K562 (cell line): ENCODE results near the gene ULK1. TPM values are rescaled to one million over a fixed set of nuclear protein-coding genes. Genes with fewer than 3 reads are reported as not detected.
A peak's percentile ranks its signal among the peaks of the same experiment; 100 is the strongest.

Experiments
- ARID1B ChIP-seq: fragments of 450-650 bp; IDR thresholded peaks from 2 replicates; pipeline ENCODE4 v1.6.1; 2016; ENCODE audit warnings: antibody characterized with exemption, mild to moderate bottlenecking, inconsistent platforms
- MYC ChIP-seq, 2 experiments: fragments of 250-450 bp in 1 of 2; sonication (Bioruptor Pico) in 1 of 2; IDR thresholded peaks; 2 replicates each; pipeline versions ENCODE4 v1.5.1 to v1.6.1; 2012 to 2021; ENCODE audit warnings: low read depth in 2 of 2, borderline replicate concordance in 1 of 2, improper control_type of control experiment in 1 of 2, low read length in 1 of 2, mild to moderate bottlenecking in 1 of 2, moderate library complexity in 1 of 2
- SIRT6 ChIP-seq: IDR thresholded peaks from one replicate; pipeline ENCODE4 v1.6.1; 2012; ENCODE audit warnings: low read depth, mild to moderate bottlenecking, control low read depth, inconsistent platforms, low read length, moderate library complexity
- ZNF174 ChIP-seq: fragments of 250-450 bp; sonication (Bioruptor Pico); IDR thresholded peaks from 2 replicates; pipeline ENCODE4 v1.4.0; 2020; ENCODE audit warnings: mild to moderate bottlenecking
- polyA plus RNA-seq, 8 experiments: library from polyadenylated mRNA; depleted of rRNA in 4 of 8; stranded (reverse) in 5 of 8; unstranded in 3 of 8; fragments of >200 nt; fragmentation: Nextera tagmentation in 2 of 8; fragmentation: Illumina TruSeq in 1 of 8; extraction: Ambion mirVana in 2 of 8; extraction: Trizol in 1 of 8; gene quantifications; 2 replicates each; pipeline versions ENCODE4 v1.2.1 to v1.2.3, GENCODE V29; 2011 to 2014; ENCODE audit warnings: inconsistent platforms in 1 of 8, missing spikeins in 1 of 8
- total RNA-seq, 7 experiments: library from RNA; depleted of rRNA in 6 of 7; stranded (reverse); fragments of >200 nt in 6 of 7; fragmentation: Illumina TruSeq in 2 of 7; extraction: Trizol in 2 of 7; gene quantifications; 2 replicates each; pipeline versions ENCODE4 v1.2.1 to v1.2.3, GENCODE V29; 2011 to 2021; ENCODE audit warnings: low replicate concordance in 1 of 7
- TF ChIP-seq, protein P1 (sequence below): fragments of 450-650 bp; IDR thresholded peaks from 2 replicates; pipeline ENCODE4 v1.6.1; 2016; ENCODE audit warnings: mild to moderate bottlenecking, moderate library complexity

The ULK1 gene
- total and polyA plus RNA-seq, 9 of the 15 experiments (the other 6 are each of a cell fraction or from before 2014, with no cell fraction given) = 0.15 to 29.4 (median 2.5) TPM

DNA sequence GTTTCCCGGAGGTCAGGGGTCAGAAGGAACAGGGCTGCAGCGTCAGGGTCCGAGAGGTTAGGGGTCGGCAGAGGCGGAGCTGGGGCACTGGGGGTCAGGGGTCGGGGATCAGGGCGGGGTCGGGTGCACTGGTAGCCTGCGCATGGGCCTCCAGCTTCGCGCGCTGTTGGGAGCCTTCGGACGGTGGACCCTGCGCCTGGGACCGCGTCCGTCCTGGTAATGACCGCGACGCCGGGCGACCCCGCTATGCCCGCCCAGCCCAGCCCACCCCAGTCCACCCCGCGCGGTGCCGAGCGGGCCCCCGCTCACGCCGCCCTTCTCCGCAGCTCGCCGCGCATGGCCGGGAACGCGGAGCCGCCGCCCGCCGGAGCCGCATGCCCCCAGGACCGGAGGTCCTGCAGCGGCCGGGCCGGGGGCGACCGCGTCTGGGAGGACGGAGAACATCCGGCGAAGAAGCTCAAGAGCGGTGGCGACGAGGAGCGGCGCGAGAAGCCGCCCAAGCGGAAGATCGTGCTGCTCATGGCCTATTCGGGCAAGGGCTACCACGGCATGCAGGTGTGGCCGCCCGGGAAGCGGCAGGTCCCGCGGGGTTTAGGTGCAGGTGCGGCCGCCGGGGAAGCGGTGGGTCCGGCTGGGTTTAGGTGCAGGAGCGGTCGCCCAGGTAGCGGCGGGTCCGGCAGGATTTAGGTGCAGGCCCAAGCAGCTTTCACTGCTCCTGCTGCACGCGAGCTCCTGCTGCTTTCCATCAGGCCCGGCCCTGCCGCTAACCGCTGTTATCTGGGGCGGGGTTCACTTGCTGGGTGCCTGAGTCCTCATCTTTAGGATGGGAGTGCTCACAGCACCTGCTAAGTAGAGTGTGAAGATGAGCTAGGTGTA, 35.4 kb downstream of the ULK1 start (continued):
- TF ChIP-seq, protein P1, sequence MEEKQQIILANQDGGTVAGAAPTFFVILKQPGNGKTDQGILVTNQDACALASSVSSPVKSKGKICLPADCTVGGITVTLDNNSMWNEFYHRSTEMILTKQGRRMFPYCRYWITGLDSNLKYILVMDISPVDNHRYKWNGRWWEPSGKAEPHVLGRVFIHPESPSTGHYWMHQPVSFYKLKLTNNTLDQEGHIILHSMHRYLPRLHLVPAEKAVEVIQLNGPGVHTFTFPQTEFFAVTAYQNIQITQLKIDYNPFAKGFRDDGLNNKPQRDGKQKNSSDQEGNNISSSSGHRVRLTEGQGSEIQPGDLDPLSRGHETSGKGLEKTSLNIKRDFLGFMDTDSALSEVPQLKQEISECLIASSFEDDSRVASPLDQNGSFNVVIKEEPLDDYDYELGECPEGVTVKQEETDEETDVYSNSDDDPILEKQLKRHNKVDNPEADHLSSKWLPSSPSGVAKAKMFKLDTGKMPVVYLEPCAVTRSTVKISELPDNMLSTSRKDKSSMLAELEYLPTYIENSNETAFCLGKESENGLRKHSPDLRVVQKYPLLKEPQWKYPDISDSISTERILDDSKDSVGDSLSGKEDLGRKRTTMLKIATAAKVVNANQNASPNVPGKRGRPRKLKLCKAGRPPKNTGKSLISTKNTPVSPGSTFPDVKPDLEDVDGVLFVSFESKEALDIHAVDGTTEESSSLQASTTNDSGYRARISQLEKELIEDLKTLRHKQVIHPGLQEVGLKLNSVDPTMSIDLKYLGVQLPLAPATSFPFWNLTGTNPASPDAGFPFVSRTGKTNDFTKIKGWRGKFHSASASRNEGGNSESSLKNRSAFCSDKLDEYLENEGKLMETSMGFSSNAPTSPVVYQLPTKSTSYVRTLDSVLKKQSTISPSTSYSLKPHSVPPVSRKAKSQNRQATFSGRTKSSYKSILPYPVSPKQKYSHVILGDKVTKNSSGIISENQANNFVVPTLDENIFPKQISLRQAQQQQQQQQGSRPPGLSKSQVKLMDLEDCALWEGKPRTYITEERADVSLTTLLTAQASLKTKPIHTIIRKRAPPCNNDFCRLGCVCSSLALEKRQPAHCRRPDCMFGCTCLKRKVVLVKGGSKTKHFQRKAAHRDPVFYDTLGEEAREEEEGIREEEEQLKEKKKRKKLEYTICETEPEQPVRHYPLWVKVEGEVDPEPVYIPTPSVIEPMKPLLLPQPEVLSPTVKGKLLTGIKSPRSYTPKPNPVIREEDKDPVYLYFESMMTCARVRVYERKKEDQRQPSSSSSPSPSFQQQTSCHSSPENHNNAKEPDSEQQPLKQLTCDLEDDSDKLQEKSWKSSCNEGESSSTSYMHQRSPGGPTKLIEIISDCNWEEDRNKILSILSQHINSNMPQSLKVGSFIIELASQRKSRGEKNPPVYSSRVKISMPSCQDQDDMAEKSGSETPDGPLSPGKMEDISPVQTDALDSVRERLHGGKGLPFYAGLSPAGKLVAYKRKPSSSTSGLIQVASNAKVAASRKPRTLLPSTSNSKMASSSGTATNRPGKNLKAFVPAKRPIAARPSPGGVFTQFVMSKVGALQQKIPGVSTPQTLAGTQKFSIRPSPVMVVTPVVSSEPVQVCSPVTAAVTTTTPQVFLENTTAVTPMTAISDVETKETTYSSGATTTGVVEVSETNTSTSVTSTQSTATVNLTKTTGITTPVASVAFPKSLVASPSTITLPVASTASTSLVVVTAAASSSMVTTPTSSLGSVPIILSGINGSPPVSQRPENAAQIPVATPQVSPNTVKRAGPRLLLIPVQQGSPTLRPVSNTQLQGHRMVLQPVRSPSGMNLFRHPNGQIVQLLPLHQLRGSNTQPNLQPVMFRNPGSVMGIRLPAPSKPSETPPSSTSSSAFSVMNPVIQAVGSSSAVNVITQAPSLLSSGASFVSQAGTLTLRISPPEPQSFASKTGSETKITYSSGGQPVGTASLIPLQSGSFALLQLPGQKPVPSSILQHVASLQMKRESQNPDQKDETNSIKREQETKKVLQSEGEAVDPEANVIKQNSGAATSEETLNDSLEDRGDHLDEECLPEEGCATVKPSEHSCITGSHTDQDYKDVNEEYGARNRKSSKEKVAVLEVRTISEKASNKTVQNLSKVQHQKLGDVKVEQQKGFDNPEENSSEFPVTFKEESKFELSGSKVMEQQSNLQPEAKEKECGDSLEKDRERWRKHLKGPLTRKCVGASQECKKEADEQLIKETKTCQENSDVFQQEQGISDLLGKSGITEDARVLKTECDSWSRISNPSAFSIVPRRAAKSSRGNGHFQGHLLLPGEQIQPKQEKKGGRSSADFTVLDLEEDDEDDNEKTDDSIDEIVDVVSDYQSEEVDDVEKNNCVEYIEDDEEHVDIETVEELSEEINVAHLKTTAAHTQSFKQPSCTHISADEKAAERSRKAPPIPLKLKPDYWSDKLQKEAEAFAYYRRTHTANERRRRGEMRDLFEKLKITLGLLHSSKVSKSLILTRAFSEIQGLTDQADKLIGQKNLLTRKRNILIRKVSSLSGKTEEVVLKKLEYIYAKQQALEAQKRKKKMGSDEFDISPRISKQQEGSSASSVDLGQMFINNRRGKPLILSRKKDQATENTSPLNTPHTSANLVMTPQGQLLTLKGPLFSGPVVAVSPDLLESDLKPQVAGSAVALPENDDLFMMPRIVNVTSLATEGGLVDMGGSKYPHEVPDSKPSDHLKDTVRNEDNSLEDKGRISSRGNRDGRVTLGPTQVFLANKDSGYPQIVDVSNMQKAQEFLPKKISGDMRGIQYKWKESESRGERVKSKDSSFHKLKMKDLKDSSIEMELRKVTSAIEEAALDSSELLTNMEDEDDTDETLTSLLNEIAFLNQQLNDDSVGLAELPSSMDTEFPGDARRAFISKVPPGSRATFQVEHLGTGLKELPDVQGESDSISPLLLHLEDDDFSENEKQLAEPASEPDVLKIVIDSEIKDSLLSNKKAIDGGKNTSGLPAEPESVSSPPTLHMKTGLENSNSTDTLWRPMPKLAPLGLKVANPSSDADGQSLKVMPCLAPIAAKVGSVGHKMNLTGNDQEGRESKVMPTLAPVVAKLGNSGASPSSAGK = peak; percentile 71
- 0 out of 2 replicates have a peak, but pooled peaks have one; percentile 19 for TF ChIP-seq MYC (IDR thresholded peaks at IDR 0.05; ENCODE audit: low read depth, low read length)
- TF ChIP-seq MYC (CRISPR knock-in tag; IDR thresholded peaks at IDR 0.05; ENCODE audit: borderline replicate concordance, low read depth) = no peak; the same call in 1 of the 2 replicates
- TF ChIP-seq ZNF174 = no peak
- TF ChIP-seq SIRT6 = no peak
- TF ChIP-seq ARID1B = no peak
